ENCODE measurements around the gene PTPDC1. TPM values are rescaled to one million over a fixed set of nuclear protein-coding genes. Genes with fewer than 3 reads are reported as not detected.

Gene PTPDC1
- total and polyA plus RNA-seq, 7 experiments from 2014 or later: 2.5 to 8.5 (median 4.4) TPM

- CTCF ChIA-PET: interaction anchor here (0.9 kb wide), 1 partner anchor 16 kb away, joined by 4 read pairs; no protein-coding TSS in a partner anchor
- intact Hi-C loops (cut with micrococcal nuclease): no loop called here
Observed at GRCh38 chr9:94080249-94080648, 4.0 kb upstream of the PTPDC1 start.

GRCh38 chr9:94081435-94081834 is 2.8 kb upstream of the PTPDC1 start:
- Histone ChIP-seq H3K27ac (ENCODE audit: low read depth, low read length) (no peak overlapping the region), H3K4me1 (ENCODE audit: control insufficient read depth in 2 of 2, insufficient read depth in 2 of 2, low read length in 2 of 2) (no peaks in the 10 kb centered on the region), H3K36me3 (ENCODE audit: control insufficient read depth in 2 of 3, insufficient read depth in 3 of 3, low read length in 3 of 3) (no peaks in the 10 kb centered on the region), H3K4me3 (ENCODE audit: low read length) (no peak overlapping the region), H3K9me3 (ENCODE audit: control insufficient read depth in 2 of 3, low read length in 3 of 3) (no peaks in the 10 kb centered on the region), H3K27me3 (ENCODE audit: control insufficient read depth in 2 of 2, insufficient read depth in 2 of 2, low read length in 2 of 2) (no peaks in the 10 kb centered on the region)
- no peak for DNase-seq
- no peak overlapping the region for H3K4me3 Mint-ChIP-seq
- H3K27me3 Mint-ChIP-seq: no peaks in the 10 kb centered on the region
- ATAC-seq: no peak
- peaks cover 2 to 42% (median 26%) of the 10 kb centered on the region in 5 donors for H3K36me3 Mint-ChIP-seq
- CTCF ChIA-PET: no interaction called here
- no peaks in the 10 kb centered on the region for H3K4me1 Mint-ChIP-seq
- no peaks in the 10 kb centered on the region for H3K9me3 Mint-ChIP-seq
- no peak overlapping the region for H3K27ac Mint-ChIP-seq
- intact Hi-C loops (cut with micrococcal nuclease): no loop called here
- POLR2A ChIA-PET: no interaction called here

More at GRCh38 chr9:94080249-94080648, 4.0 kb upstream of the PTPDC1 start:
- DNase-seq: no peak
- Mint-ChIP-seq H3K27ac (no peak overlapping the region), H3K9me3 (no peaks in the 10 kb centered on the region), H3K4me1 (no peaks in the 10 kb centered on the region), H3K36me3 (peaks cover 2 to 40% (median 28%) of the 10 kb centered on the region in 5 donors), H3K4me3 (no peak overlapping the region), H3K27me3 (no peaks in the 10 kb centered on the region)
- no peak for ATAC-seq
- H3K4me1 ChIP-seq (ENCODE audit: control insufficient read depth in 2 of 2, insufficient read depth in 2 of 2, low read length in 2 of 2): no peaks in the 10 kb centered on the region
- H3K27me3 ChIP-seq (ENCODE audit: control insufficient read depth in 2 of 2, insufficient read depth in 2 of 2, low read length in 2 of 2): no peaks in the 10 kb centered on the region
- H3K27ac ChIP-seq (ENCODE audit: low read depth, low read length): no peak overlapping the region
- POLR2A ChIA-PET: no interaction called here
- H3K36me3 ChIP-seq (ENCODE audit: control insufficient read depth in 2 of 3, insufficient read depth in 3 of 3, low read length in 3 of 3): no peaks in the 10 kb centered on the region
- H3K4me3 ChIP-seq (ENCODE audit: low read length): no peak overlapping the region
- H3K9me3 ChIP-seq (ENCODE audit: control insufficient read depth in 2 of 3, low read length in 3 of 3): no peaks in the 10 kb centered on the region

GRCh38 chr9:94081864-94082463 is 2.3 kb upstream of the PTPDC1 start:
- no peak for ATAC-seq
- intact Hi-C loops (cut with micrococcal nuclease): no loop called here
- no peaks in the 10 kb centered on the region for H3K4me1 ChIP-seq (ENCODE audit: control insufficient read depth in 2 of 2, insufficient read depth in 2 of 2, low read length in 2 of 2)
- H3K27me3 ChIP-seq (ENCODE audit: control insufficient read depth in 2 of 2, insufficient read depth in 2 of 2, low read length in 2 of 2): no peaks in the 10 kb centered on the region
- H3K36me3 Mint-ChIP-seq: peaks cover 2 to 41% (median 23%) of the 10 kb centered on the region in 5 donors
- H3K27me3 Mint-ChIP-seq: no peaks in the 10 kb centered on the region
- H3K9me3 ChIP-seq (ENCODE audit: control insufficient read depth in 2 of 3, low read length in 3 of 3): no peaks in the 10 kb centered on the region
- ChIA-PET POLR2A (no interaction called here), CTCF (no interaction called here)
- DNase-seq: no peak
- no peaks in the 10 kb centered on the region for H3K4me1 Mint-ChIP-seq
- H3K27ac Mint-ChIP-seq: no peak overlapping the region
- no peak overlapping the region for H3K4me3 ChIP-seq (ENCODE audit: low read length)
- H3K27ac ChIP-seq (ENCODE audit: low read depth, low read length): no peak overlapping the region
- no peak overlapping the region for H3K4me3 Mint-ChIP-seq
- H3K36me3 ChIP-seq (ENCODE audit: control insufficient read depth in 2 of 3, insufficient read depth in 3 of 3, low read length in 3 of 3): no peaks in the 10 kb centered on the region
- H3K9me3 Mint-ChIP-seq: no peaks in the 10 kb centered on the region

- Mint-ChIP-seq H3K9me3 (no peaks in the 10 kb centered on the region), H3K4me1 (no peaks in the 10 kb centered on the region), H3K27me3 (no peaks in the 10 kb centered on the region), H3K36me3 (peaks cover 2 to 40% (median 22%) of the 10 kb centered on the region in 5 donors), H3K4me3 (no peak overlapping the region), H3K27ac (no peak overlapping the region)
- no peak overlapping the region for H3K27ac ChIP-seq (ENCODE audit: low read depth, low read length)
- no peaks in the 10 kb centered on the region for H3K36me3 ChIP-seq (ENCODE audit: control insufficient read depth in 2 of 3, insufficient read depth in 3 of 3, low read length in 3 of 3)
- ChIA-PET CTCF (interaction anchor here (1.0 kb wide), 1 partner anchor 17 kb away, joined by 4 read pairs; no protein-coding TSS in a partner anchor), POLR2A (no interaction called here)
- ATAC-seq (no peak), DNase-seq (no peak)
- intact Hi-C loops (cut with micrococcal nuclease): no loop called here
- no peaks in the 10 kb centered on the region for H3K27me3 ChIP-seq (ENCODE audit: control insufficient read depth in 2 of 2, insufficient read depth in 2 of 2, low read length in 2 of 2)
- no peak overlapping the region for H3K4me3 ChIP-seq (ENCODE audit: low read length)
- no peaks in the 10 kb centered on the region for H3K9me3 ChIP-seq (ENCODE audit: control insufficient read depth in 2 of 3, low read length in 3 of 3)
- no peaks in the 10 kb centered on the region for H3K4me1 ChIP-seq (ENCODE audit: control insufficient read depth in 2 of 2, insufficient read depth in 2 of 2, low read length in 2 of 2)
Observed at GRCh38 chr9:94082553-94082952, 1.7 kb upstream of the PTPDC1 start.

- CTCF ChIA-PET: interaction anchor here (1.0 kb wide), 1 partner anchor 17 kb away, joined by 4 read pairs; no protein-coding TSS in a partner anchor
- Histone ChIP-seq H3K27ac (ENCODE audit: low read depth, low read length) (no peak overlapping the region), H3K36me3 (ENCODE audit: control insufficient read depth in 2 of 3, insufficient read depth in 3 of 3, low read length in 3 of 3) (no peaks in the 10 kb centered on the region), H3K9me3 (ENCODE audit: control insufficient read depth in 2 of 3, low read length in 3 of 3) (no peaks in the 10 kb centered on the region), H3K27me3 (ENCODE audit: control insufficient read depth in 2 of 2, insufficient read depth in 2 of 2, low read length in 2 of 2) (no peaks in the 10 kb centered on the region), H3K4me3 (ENCODE audit: low read length) (no peak overlapping the region), H3K4me1 (ENCODE audit: control insufficient read depth in 2 of 2, insufficient read depth in 2 of 2, low read length in 2 of 2) (no peaks in the 10 kb centered on the region)
- no peaks in the 10 kb centered on the region for H3K4me1 Mint-ChIP-seq
- ATAC-seq (no peak), DNase-seq (no peak)
- H3K9me3 Mint-ChIP-seq: no peaks in the 10 kb centered on the region
- no peaks in the 10 kb centered on the region for H3K27me3 Mint-ChIP-seq
- POLR2A ChIA-PET: interaction anchor here (0.5 kb wide), 1 partner anchor 187 kb away, joined by 3 read pairs; no protein-coding TSS in a partner anchor
- no peak overlapping the region for H3K27ac Mint-ChIP-seq
- peaks cover 2 to 36% (median 18%) of the 10 kb centered on the region in 5 donors for H3K36me3 Mint-ChIP-seq
- intact Hi-C loops (cut with micrococcal nuclease): no loop called here
- H3K4me3 Mint-ChIP-seq: no peak overlapping the region
Observed at GRCh38 chr9:94082956-94083355, 1.3 kb upstream of the PTPDC1 start.

- H3K4me3 Mint-ChIP-seq: no peak overlapping the region
- no peak overlapping the region for H3K4me3 ChIP-seq (ENCODE audit: low read length)
- H3K9me3 ChIP-seq (ENCODE audit: control insufficient read depth in 2 of 3, low read length in 3 of 3): no peaks in the 10 kb centered on the region
- H3K27me3 Mint-ChIP-seq: no peaks in the 10 kb centered on the region
- H3K27ac ChIP-seq (ENCODE audit: low read depth, low read length): no peak overlapping the region
- intact Hi-C loops (cut with micrococcal nuclease): no loop called here
- DNase-seq: no peak
- POLR2A ChIA-PET: interaction anchor here (0.5 kb wide), 1 partner anchor 187 kb away, joined by 3 read pairs; no protein-coding TSS in a partner anchor
- H3K4me1 Mint-ChIP-seq: no peaks in the 10 kb centered on the region
- H3K27me3 ChIP-seq (ENCODE audit: control insufficient read depth in 2 of 2, insufficient read depth in 2 of 2, low read length in 2 of 2): no peaks in the 10 kb centered on the region
- H3K4me1 ChIP-seq (ENCODE audit: control insufficient read depth in 2 of 2, insufficient read depth in 2 of 2, low read length in 2 of 2): no peaks in the 10 kb centered on the region
- no peak for ATAC-seq
- H3K27ac Mint-ChIP-seq: no peak overlapping the region
- no peaks in the 10 kb centered on the region for H3K36me3 ChIP-seq (ENCODE audit: control insufficient read depth in 2 of 3, insufficient read depth in 3 of 3, low read length in 3 of 3)
- CTCF ChIA-PET: interaction anchor here (1.0 kb wide), 1 partner anchor 17 kb away, joined by 4 read pairs; no protein-coding TSS in a partner anchor
- H3K36me3 Mint-ChIP-seq: peaks cover 2 to 32% (median 18%) of the 10 kb centered on the region in 5 donors
- H3K9me3 Mint-ChIP-seq: no peaks in the 10 kb centered on the region
Observed at GRCh38 chr9:94083384-94083783, 880 bp upstream of the PTPDC1 start.
